Fibroblast of lung (primary cell): ENCODE results near the gene CERKL. TPM values are rescaled to one million over a fixed set of nuclear protein-coding genes. Genes with fewer than 3 reads are reported as not detected.

ENCODE experiments used
- DNase-seq, 2 donors: peaks; one replicate each; pipeline versions ENCODE4 v3.0.0 to v3.0.0-alpha.2; 2010; ENCODE audit warnings: low read depth in 2 of 2
- H2AFZ ChIP-seq: 2 replicates; pipeline ENCODE4 v1.5.1; 2012; ENCODE audit warnings: low read length, control low read depth, inconsistent platforms
- H3K27ac ChIP-seq: 2 replicates; pipeline ENCODE4 v1.5.1; 2011; ENCODE audit warnings: low read length, control low read depth; ENCODE audit not compliant: insufficient read depth
- H3K27me3 ChIP-seq: 2 replicates; pipeline ENCODE4 v1.5.1; 2011; ENCODE audit warnings: mild to moderate bottlenecking, low read length; ENCODE audit not compliant: control insufficient read depth, insufficient read depth
- H3K36me3 ChIP-seq: 2 replicates; pipeline ENCODE4 v1.5.1; 2011; ENCODE audit warnings: low read length; ENCODE audit not compliant: control insufficient read depth, insufficient read depth
- H3K4me1 ChIP-seq: 2 replicates; pipeline ENCODE4 v1.5.1; 2011; ENCODE audit warnings: low read length; ENCODE audit not compliant: control insufficient read depth, insufficient read depth; ENCODE audit errors: extremely low read depth
- H3K4me2 ChIP-seq: 2 replicates; pipeline ENCODE4 v1.5.1; 2011; ENCODE audit warnings: low read length, control low read depth; ENCODE audit not compliant: insufficient read depth; ENCODE audit errors: extremely low read depth
- H3K4me3 ChIP-seq, 4 experiments: fragments of 200-600 bp in 1 of 4; sonication (generic) in 1 of 4; replicated peaks in 1 of 4; 2 replicates each; pipeline ENCODE4 v1.5.1; 2011 to 2016; ENCODE audit warnings: low read length in 4 of 4, low read depth in 3 of 4, mild to moderate bottlenecking in 3 of 4, control low read depth in 2 of 4, inconsistent platforms in 1 of 4, mixed read lengths in 1 of 4; ENCODE audit not compliant: insufficient read depth in 1 of 4; ENCODE audit errors: control extremely low read depth in 1 of 4
- H3K79me2 ChIP-seq: 2 replicates; pipeline ENCODE4 v1.5.1; 2012; ENCODE audit warnings: mild to moderate bottlenecking, low read length, inconsistent platforms; ENCODE audit not compliant: control insufficient read depth, insufficient read depth
- H3K9ac ChIP-seq: 2 replicates; pipeline ENCODE4 v1.5.1; 2011; ENCODE audit warnings: mild to moderate bottlenecking, low read length, control low read depth; ENCODE audit not compliant: insufficient read depth
- H3K9me3 ChIP-seq: 2 replicates; pipeline ENCODE4 v1.5.1; 2012; ENCODE audit warnings: low read depth, low read length; ENCODE audit not compliant: control insufficient read depth, insufficient read depth
- H4K20me1 ChIP-seq: 2 replicates; pipeline ENCODE4 v1.5.1; 2011; ENCODE audit warnings: low read length; ENCODE audit not compliant: control insufficient read depth, insufficient read depth; ENCODE audit errors: extremely low read depth
- CTCF ChIP-seq, 2 donors: IDR thresholded peaks in 1 of 2; conservative IDR thresholded peaks in 1 of 2; 1 replicate in 1 of 2; 2 replicates in 1 of 2; pipeline ENCODE4 v1.5.1; 2011 to 2012; ENCODE audit warnings: low read length in 2 of 2, control low read depth in 1 of 2, inconsistent platforms in 1 of 2, low read depth in 1 of 2, mild to moderate bottlenecking in 1 of 2
- EZH2 ChIP-seq: IDR thresholded peaks from 2 replicates; pipeline ENCODE4 v1.5.1; 2012; ENCODE audit warnings: low read length, control low read depth, mild to moderate bottlenecking; ENCODE audit errors: missing control alignments
- polyA plus RNA-seq, 2 donors: library from polyadenylated mRNA; depleted of rRNA in 1 of 2; stranded (reverse) in 1 of 2; unstranded in 1 of 2; fragments of >200 nt; gene quantifications; 2 replicates each; pipeline ENCODE4 v1.2.1, GENCODE V29; 2011 to 2012; ENCODE audit warnings: missing spikeins in 1 of 2
- total RNA-seq: library from RNA; depleted of rRNA; stranded (reverse); fragments of >200 nt; gene quantifications from 2 replicates; pipeline ENCODE4 v1.2.1, GENCODE V29; 2014

Gene CERKL
- total and polyA plus RNA-seq, 2 donors (not counting 1 experiment from before 2014, with no cell fraction given), result 0.17 TPM; not detected in 1

- no peaks in the 10 kb centered on the region for H3K79me2 ChIP-seq
- H2AFZ ChIP-seq, result no peak overlapping the region
- no peak for DNase-seq
- H3K4me3 ChIP-seq, result no peak overlapping the region
- no peaks in the 10 kb centered on the region for H3K9me3 ChIP-seq
- no peaks in the 10 kb centered on the region for H3K36me3 ChIP-seq
- H3K4me2 ChIP-seq, result no peak overlapping the region
- no peaks in the 10 kb centered on the region for H3K4me1 ChIP-seq
- peaks cover 12% of the 10 kb centered on the region for H3K27me3 ChIP-seq
- H3K9ac ChIP-seq, result no peak overlapping the region
- H3K27ac ChIP-seq, result no peak overlapping the region
- TF ChIP-seq CTCF (conservative IDR thresholded peaks at IDR 0.05 in 1 of 2, IDR thresholded peaks at IDR 0.05 in 1 of 2; ENCODE audit: low read depth in 1 of 2, low read length in 2 of 2), result no peak
- TF ChIP-seq EZH2, result no peak
- no peaks in the 10 kb centered on the region for H4K20me1 ChIP-seq
These were observed 16.3 kb upstream of the CERKL start for GRCh38 chr2:181673173-181673572.

GRCh38 chr2:181672255-181673008, 15.5 kb upstream of the CERKL start:
- H3K4me3 ChIP-seq, result no peak overlapping the region

GRCh38 chr2:181670632-181671031, 13.7 kb upstream of the CERKL start:
- no peak for DNase-seq
- Histone ChIP-seq H2AFZ (no peak overlapping the region), H3K9me3 (no peaks in the 10 kb centered on the region), H3K4me1 (no peaks in the 10 kb centered on the region), H3K27me3 (peaks cover 7% of the 10 kb centered on the region), H3K9ac (no peak overlapping the region), H4K20me1 (no peaks in the 10 kb centered on the region), H3K4me2 (no peak overlapping the region), H3K27ac (no peak overlapping the region), H3K4me3 (no peak overlapping the region), H3K79me2 (no peaks in the 10 kb centered on the region), H3K36me3 (no peaks in the 10 kb centered on the region)
- TF ChIP-seq EZH2, result no peak
- no peak for TF ChIP-seq CTCF (conservative IDR thresholded peaks at IDR 0.05 in 1 of 2, IDR thresholded peaks at IDR 0.05 in 1 of 2; ENCODE audit: low read depth in 1 of 2, low read length in 2 of 2)

More at GRCh38 chr2:181672255-181673008, 15.5 kb upstream of the CERKL start:
- no peak overlapping the region for H3K9ac ChIP-seq
- no peak overlapping the region for H3K27ac ChIP-seq
- no peaks in the 10 kb centered on the region for H3K79me2 ChIP-seq
- DNase-seq, result no peak
- no peak overlapping the region for H3K4me2 ChIP-seq
- H3K27me3 ChIP-seq, result peaks cover 7% of the 10 kb centered on the region
- no peaks in the 10 kb centered on the region for H3K4me1 ChIP-seq
- no peaks in the 10 kb centered on the region for H4K20me1 ChIP-seq
- no peaks in the 10 kb centered on the region for H3K9me3 ChIP-seq
- H3K36me3 ChIP-seq, result no peaks in the 10 kb centered on the region
- no peak overlapping the region for H2AFZ ChIP-seq
- TF ChIP-seq EZH2, result no peak
- TF ChIP-seq CTCF (conservative IDR thresholded peaks at IDR 0.05 in 1 of 2, IDR thresholded peaks at IDR 0.05 in 1 of 2; ENCODE audit: low read depth in 1 of 2, low read length in 2 of 2), result no peak
